CD4-positive, alpha-beta T cell treated with Interleukin-12 subunit alpha and Interleukin-12 subunit beta, for 1 hour (primary cell): Measurements from ENCODE around the gene RBMS1.

Experiments
- DNase-seq: peaks from one replicate; pipeline ENCODE4 v3.0.0-alpha.2; 2020

The RBMS1 gene

DNA sequence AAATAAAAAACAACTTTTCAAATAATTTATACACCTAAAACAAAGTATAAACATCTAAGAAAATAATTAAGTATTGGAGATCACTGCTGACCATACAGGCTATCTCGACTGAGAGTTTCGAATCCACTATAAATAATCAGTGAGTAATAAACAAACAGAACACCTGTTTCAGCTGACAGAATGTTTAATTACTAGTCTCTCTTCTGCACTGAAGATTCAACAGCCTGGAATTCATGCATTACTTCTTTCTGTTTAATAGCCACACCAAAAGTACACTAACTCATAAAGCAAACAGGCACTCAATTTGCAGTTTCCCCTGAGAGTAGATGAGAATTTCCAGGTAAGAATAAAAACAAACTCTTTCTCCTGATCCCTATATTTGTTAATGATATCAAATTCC, 138.5 kb downstream of the RBMS1 start:
- no peak for DNase-seq

DNA sequence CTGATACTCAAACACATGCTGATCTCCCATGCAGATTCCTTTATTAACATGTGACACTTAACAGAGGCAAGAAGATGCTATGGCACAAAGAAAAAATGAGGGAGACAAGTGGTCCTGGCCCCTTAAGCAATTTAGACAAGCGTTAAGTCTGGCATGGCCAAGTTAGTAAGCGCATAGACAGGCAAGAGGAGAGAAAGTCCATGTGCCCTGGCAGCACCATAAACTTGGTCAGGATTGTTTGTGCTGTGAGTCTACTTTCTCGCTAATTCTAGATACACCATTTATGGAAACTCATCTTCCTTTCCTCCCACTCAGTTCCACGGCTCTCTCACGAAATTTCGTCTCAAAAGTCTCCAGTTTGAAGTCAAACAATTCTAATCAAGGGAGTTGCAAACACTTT, 138.9 kb downstream of the RBMS1 start:
- no peak for DNase-seq

DNA sequence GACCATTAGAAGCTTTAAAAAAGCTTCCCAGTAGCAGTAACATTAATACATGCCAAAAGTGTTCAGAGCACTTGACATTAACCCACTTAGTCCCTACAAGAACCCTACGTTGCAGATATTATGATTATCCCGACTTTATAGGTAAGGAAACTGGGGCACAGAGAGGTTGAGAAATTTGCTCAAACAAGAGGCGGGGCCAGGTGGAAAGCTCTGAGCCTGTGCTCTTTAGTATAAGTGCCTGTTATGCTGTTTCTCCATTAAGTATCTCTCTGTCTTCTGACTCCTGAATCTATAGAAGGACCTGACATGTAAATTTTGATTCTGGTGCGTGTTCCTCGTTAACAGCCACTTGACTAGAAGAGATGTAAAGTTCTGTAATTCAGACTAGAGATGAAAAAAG, 139.8 kb downstream of the RBMS1 start:
- no peak for DNase-seq

DNA sequence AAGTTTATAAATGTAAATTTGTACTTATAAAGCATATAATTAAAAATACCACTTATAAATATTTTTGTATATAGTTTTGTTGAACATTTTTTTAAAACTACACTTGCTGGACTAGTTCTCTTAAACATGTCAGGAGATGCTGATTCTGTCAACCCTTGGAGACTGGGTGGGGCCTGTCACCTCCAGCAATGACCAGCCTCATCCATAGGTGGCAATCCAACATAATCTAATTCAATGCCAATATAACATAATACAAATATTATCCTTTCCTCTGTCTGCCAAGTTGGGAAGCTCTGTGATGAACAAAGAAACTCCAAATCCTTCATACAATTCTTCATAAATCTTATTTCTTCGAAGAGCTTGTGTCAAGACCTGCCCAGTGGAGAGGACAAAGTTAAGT, 140.4 kb downstream of the RBMS1 start:
- DNase-seq = peak; percentile 44

DNA sequence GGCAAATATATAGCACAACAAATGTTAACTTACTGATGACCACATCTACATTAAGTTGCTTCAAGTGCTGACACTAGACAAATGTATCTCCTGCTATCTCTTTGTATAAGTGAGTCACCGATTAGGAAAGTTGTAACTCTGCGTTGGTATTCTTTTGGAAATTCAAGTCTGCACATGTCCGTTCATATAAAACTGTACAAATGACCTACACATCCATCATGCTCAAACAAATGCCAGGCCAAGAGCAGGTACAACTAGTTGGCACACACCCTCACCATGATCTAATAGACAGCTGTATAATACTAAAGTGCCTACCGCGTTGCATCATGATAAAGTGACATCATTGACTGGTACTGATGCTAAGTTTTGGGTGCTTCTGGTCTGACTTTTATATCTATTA, 141.1 kb downstream of the RBMS1 start:
- no peak for DNase-seq

DNA sequence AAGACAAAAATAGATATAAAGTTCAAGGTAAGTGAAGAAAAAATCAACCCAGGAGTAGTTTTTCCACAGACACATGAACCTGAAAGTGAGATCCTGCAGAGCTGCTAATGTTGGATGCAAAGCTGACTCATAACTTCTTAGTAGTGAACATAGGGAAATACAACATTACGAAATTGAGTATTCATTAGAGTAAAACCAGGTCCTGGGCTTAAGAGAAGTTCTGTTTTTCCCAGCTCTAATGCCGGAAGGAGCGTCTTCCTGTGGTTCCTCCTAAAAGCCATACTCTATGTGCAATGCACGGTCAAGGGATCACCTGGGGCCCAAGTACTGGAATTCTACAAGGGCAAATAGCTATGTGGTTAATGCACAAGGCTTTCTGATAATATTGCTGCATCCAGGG, 141.7 kb downstream of the RBMS1 start:
- DNase-seq = no peak

DNA sequence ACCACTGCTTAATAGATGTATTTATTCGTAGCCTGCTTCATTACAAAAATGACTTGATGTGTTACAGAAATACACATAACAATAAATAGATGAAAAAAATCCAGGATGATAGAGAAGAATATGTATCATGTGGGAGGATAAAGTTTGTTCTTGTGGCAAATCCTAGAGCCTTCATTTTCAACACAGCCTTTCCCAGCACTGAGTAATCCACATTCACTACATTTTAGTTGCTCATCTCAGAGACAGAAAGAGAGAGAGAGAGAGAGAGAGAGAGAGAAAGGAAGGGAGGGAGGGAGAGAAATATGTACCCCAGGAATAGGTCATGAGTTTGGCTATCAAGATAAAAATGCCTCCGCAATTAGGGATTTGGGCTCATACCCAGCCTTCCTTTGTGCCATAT, 144.3 kb downstream of the RBMS1 start:
- DNase-seq = no peak

DNA sequence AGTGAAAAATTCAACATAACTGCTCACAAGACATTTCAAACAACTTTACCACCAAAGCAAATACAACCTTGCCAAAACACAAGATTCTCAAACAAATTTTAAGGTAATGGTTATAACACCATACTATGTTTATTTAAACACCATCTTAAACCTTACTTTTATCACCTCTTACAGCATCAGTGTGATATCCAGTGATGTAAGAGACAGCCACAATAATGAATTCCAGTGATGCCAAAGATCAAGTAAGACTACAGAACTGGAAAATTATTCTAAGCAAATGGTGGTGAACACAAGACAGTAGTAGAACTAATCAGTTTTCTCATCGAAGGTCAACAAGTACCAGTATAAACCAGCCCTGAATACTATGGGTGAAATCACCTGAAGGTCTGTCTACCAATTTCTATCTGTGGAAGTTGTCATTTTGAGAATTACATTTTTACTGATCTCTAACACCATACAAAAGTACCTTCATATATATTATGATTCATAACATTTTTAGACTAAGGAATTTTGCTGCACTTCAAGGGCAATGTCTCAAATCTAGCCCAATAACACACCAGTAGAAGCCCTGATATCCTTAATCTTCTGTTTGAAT, 146.2 kb downstream of the RBMS1 start:
- no peak for DNase-seq

DNA sequence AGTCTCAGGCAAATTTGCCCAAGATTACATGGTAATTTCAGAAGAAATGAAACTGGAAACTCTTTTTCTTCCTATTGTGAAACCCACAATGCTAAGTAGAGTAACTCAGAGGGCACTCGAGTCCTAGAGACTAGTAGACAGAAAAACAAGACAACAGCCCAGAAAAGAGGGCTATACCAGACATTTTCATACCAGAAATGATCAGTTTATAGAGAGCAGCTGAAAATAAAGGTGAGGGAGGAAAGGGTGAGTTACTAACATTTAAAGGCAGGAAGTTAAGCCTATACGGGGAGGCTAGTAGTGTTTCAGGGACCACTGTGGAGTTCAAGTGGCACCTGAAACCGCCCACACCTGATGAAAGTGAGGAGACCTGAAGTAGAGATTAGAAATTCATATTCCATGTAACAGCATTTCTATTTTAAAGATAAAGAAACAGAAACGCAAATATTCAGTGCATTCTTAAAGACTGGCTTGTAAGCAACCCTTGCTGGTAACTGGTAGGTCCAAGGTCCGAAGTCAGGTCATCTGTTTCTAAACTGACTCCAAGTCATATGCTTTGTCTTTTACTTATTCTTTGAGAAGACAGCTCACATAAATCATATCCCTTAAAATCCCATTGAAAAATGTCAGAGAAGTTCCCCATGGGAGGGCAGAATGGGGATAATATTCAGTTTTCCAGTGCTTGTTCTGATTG, 148.4 kb downstream of the RBMS1 start:
- no peak for DNase-seq

DNA sequence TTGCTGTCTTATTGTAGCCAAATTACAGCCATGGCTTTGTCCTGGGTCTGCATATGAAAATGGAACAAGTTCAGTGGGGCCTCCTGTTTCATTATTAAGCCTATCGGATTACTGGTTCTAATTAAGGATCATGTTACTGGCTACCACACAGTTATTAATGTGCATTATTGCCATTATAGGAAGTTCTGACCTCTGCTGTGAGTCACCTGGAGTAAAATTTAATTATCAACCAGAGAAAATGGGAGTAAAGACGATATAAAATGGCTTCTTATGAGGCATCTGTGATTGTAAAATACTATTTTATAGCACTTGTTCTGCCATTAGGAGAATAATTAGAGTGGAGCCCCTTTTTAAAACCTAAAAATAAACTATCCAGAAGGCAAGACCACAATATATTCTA, 150.2 kb downstream of the RBMS1 start:
- DNase-seq = no peak

DNA sequence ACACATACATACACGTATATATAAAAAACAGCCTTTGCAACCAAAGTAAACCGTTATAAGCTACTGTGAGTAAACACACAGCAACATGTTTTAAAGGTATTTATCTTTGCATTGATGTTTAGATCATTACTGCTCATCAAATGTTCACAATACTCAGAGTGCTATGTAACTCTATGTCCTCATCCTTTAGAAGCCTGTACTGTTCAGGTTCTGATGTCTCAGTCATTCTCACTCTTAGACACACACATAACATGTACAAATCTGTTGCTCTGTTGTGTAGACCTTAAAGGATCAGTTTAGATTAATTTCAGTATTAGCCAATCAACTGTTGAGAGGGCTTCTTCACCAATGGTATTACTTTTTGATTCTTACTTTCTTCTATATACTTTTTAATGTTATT, 153.9 kb downstream of the RBMS1 start:
- no peak for DNase-seq

DNA sequence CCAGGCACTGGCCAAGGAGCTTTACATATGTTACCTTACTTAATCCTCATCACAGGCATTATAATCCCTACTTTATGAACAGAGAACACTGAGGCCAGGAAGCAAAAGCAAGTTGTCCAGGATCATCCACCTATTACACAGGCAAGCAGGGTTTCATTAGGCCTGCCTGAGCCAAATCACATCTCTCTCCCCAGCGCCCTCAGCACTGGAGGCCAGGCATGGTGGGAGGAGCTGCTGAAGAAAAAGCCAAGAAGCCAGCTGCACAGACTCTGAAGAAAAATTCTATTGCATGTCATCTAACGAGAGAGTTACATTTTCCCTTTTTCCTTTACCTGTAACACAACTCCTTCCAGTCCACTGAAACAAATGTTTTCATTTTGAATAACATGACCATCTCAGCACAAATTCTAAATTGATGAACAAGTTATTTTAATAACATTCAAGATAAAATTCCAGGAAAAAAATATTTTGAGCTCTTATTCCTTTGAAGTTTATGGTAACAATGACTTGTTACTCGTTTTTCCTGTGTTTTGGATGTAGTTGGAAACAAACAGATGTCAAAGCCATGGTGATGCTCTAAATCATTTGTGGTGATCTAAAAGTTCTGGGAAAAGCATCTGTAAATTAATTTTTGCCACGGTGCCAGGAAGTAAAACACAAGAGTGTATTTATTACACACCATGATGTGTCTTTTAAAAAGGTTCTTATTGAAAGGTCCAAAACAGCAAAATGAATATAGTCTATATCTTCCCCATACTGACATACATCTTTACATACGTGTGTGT, 154.5 kb downstream of the RBMS1 start:
- no peak for DNase-seq

DNA sequence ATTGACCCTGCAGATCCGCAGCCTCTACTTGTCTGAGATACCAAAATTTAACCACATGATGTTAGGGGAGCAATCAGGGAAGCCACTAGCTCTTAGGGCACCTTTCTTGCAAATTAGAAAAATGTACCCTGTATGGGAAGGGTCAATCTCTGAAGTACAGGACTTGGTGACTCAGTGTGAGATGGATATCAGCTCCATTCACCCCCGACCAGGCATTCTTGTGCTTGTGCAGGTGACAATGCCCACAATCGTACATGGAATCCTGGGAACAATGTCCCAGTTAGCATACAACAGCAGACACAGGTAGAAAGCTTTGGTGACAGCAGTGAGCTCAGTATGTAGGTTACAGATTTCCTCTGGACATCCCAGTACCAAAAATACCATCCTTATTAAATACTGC, 155.9 kb downstream of the RBMS1 start:
- DNase-seq = no peak

DNA sequence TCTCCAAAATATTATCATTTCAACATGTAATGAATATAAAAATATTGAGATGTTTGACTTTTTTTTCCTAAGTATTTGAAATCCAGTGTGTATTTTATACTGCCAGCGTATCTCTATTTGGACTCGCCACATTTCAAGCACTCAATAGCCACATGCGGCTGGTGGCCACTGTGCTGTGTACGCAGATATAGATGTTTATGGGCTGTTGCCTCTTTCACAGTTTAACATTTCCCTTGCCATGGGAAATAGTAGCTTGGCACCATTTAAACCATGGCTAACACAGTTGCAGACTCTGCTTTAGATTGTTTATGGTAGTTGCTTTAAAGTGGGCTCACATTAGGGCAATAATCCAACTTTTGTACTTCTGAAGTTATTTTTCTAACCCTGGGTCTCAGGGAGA, 157.0 kb downstream of the RBMS1 start:
- no peak for DNase-seq

DNA sequence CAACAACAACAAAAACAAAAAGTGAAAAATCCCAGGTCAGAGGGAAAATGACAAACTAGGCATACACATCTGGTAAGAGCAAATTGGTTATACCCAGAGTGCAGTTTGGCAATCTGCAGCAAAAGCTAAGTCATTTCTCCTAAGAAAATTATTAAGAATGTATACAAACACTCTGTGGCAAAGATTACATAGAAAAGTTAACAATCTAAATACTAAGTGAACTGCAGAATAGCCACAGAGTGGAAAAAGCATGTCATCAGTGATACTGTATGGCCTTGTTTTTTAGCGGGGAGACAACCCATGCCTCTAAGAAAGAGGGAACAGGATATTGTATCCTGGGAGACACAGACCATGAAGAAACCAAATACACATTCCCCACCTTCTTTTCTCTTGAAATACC, 157.5 kb downstream of the RBMS1 start:
- DNase-seq = no peak

DNA sequence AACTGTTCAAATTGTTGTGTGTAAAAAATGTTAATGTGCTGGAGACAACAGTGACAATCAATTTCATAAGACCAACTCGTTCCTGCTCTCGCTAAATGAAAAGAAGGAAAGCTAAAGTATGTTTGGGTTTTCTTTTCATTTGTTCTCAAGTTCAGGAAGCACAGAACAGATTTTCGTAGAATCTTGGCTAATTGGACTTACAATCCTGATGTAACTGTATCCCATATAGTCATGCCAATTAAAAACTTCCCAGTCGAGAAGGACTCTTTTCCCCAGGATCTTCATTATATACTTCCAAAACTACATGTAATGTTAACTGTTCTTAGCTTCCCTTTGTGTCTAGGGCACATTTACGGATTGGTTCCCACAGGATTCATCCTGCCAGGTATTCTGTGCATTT, 158.2 kb downstream of the RBMS1 start:
- no peak for DNase-seq

DNA sequence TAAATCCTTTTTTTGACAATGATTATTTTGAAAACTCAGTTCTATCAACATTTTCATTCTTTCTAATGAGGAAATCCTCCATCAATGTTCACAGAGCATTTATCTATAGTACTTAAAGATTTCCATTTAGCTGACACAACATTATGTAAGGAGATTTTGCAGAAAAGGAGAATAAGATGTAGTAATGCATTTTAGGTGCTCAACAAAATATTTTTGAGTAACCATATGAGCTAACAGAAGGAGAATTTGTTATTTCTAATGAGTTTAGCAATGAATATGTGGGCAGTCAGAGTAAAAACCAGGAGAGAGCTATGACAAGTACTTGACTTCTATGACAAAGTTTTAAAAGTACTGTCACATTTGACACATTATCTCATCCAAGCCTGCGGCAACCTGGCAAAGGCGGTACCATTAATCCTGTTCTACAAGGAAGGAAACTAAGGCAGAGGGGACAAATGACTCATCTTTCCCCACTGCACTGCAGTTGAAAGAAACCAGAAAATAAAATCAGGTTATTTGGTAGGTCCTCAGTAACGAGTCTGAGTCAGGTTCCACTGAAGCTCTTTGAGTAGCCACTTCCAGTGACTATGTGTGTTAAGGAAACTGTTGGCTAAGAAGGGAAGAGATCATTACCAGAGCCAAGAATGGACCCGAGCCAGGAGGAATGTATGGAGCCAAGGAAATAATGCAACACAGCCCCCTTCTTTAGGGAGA, 159.4 kb downstream of the RBMS1 start:
- no peak for DNase-seq

DNA sequence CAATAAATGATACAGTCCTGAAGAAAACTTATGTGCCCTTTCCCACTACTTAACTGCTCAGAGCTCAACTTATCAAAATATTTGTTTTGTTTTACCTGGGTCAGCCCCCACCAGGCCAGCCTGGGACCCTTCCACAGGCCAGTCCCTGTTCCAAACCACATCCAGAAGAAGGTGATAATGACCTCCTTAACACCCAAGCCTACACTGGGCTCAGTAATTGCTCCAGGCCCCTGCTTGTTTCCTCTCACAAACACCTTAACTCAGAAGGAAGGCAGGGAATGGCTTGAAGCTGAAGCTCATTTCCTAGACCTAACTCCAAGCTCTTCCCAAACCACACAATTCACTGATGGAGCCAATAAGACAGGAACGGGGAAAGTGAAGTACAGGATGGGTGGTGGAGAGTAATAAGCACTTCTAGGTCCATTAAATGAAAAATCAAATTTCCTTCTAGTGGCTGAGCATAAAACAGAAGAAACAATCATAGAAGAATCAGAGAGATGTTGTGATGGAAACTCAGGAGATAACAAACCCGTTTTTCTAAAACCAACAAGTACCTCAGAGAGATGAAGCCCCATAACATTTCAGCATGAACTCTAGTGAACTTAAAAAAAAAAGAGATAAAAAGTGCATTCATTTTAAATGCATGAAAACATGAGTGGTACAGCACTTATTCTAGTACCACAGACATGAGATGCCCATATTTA, 160.1 kb downstream of the RBMS1 start:
- no peak for DNase-seq

DNA sequence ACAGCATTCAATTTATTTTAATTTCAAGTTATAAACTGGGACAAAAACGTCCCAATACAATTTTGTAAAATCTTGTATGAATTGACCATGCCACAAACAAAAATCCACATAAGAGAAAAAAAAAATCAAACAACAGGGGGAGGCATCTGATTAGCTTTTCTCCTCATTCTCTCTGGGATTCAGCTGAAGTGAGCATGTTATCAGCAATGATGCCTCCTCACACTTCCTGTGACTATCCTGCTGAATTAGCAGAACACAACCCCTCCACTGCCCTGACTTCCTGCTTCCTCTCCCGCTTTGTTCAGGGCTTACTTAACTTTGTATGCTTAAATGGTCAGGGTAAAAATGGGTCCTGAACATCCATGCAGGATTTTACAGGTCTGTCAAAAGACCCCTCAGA, 161.3 kb downstream of the RBMS1 start:
- DNase-seq = peak; percentile 29

DNA sequence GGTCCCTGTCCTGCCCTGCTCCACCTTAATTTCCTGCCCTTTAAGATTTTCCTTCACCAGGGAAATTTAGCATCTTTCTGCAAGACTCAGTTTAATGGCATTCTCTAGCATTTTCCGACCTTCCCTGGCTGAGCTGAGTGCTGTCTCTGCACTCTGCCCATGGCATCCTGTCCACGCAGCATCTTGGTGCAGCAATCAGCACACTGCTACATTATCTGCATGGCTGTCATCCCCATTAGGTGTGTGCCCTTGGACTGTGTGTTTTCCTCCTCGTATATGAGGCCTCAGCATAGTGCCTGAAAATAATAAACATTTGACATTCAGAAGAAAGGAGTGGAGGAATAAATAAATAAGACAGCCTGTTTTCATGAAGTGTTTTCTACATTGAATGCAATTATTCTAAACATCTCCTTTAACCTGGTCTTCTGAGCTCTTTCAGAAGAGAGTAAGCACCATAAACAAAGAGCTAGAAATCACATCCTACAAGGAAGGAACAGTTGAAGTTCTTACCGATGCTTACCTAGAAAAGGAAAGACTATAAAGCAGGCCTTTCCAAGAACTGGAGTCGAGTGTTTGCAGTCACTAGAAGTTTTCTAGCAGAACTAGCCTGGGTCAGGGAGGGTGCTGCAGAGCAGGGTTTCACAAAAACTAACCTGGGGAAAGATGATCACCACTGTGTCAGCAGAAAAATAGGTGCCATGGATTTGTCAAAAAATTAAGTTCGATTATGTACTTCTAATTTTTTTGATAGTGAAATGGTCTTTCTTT, 162.2 kb downstream of the RBMS1 start:
- DNase-seq = no peak

DNA sequence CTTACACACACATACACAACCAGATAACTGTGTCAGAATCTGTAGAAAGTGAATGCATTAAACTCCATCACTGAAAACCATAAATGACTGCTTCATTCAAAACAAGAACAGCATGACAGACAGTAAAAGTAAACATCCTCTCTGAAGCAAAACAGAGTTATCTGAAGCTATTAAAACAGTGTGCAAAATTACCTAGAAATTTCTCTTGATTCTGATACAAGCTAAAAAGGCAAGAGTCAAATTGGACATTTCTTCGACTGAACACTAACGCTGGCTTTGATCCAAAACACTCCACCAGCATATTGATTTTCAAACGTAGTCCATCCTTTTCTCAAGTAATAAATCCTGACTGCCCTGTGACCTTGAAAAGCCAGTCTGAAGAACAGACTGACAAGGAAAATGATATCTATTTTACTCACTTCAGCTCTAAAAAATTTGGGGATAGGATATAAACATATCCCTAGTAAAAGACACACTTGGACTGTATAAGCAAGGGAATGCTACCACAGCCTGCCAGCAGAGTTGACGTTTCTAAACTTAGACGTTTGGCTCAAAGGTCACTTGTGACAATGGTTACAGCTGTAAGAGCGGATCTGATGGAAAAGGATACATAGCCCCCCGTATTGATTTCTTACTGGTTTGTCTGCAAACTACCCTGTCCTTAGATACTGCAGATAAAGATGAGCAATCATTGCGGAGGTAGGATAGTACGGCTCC, 164.6 kb downstream of the RBMS1 start:
- no peak for DNase-seq

DNA sequence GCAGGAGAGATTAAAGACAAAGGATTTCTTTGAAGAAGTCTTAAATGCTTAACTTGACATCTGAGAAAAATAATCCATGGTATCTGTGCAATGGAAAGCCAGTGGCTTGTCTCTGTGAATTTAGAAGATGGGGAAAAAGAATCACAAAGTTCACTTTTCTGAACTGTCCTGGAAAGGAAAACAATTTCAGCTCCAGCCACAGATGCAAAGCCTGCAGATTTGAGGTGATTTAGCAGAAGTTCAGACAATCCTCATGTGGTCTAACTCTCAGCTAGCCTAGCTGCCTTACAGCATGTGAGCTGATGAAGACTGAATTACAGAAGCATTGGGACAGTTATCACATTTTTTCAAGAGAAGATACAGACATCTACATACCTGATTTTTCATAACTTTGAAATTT, 166.8 kb downstream of the RBMS1 start:
- DNase-seq = no peak
